Measurements from ENCODE around the gene YRDC. TPM values are rescaled to one million over a fixed set of nuclear protein-coding genes. Genes with fewer than 3 reads are reported as not detected.

The YRDC gene
- total and polyA plus RNA-seq, 7 donors = 3.4 to 36.0 (median 11.3) TPM

DNA sequence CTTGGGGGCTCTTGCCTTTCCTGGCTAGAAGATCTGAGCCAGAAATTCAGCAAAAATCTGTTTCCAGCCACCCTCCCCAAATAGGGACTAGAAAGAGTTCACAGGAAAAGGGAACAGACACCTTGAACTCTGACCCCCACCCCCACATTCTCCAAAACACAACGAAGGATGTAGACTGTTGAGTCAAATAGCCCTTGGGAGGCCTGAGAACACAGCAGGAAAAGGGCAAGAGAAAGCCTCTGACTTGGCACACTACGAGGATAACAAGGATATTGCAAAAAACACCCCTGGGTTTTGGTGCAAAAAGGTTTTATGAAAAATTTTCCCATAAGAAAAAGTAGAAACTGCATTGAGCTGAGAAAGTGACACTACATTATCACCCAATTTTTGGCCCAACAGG is 1.9 kb upstream of the YRDC start:
- 25 to 33% (median 27%) methylated on average over 2 of the region's 2 CpGs for WGBS, 3 donors
- Histone ChIP-seq H3K9me3 (no peaks in the 10 kb centered on the region), H3K27ac (peak overlapping the region; percentile 93), H3K4me3 (no peak overlapping the region), H3K4me1 (peaks cover 19% of the 10 kb centered on the region), H3K27me3 (ENCODE audit: insufficient read depth in 3 of 3, low read length in 2 of 3) (no peaks in the 10 kb centered on the region), H3K36me3 (ENCODE audit: insufficient read depth in 1 of 2, low read depth in 1 of 2) (peaks cover 0 to 32% of the 10 kb centered on the region in 2 donors)
- intact Hi-C loops (cut with DNase I) = loop anchor here (2.0 to 10.0 kb wide), 4 partner anchors 49 to 215 kb away; partner anchors contain the start of genes CDCA8 (in 2 of the 2), GNL2 (in 1 of the 2) and MTF1 (in 1 of the 2)
- TF ChIP-seq, protein P1, sequence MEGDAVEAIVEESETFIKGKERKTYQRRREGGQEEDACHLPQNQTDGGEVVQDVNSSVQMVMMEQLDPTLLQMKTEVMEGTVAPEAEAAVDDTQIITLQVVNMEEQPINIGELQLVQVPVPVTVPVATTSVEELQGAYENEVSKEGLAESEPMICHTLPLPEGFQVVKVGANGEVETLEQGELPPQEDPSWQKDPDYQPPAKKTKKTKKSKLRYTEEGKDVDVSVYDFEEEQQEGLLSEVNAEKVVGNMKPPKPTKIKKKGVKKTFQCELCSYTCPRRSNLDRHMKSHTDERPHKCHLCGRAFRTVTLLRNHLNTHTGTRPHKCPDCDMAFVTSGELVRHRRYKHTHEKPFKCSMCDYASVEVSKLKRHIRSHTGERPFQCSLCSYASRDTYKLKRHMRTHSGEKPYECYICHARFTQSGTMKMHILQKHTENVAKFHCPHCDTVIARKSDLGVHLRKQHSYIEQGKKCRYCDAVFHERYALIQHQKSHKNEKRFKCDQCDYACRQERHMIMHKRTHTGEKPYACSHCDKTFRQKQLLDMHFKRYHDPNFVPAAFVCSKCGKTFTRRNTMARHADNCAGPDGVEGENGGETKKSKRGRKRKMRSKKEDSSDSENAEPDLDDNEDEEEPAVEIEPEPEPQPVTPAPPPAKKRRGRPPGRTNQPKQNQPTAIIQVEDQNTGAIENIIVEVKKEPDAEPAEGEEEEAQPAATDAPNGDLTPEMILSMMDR (IDR thresholded peaks at IDR 0.05) = no peak
- no peak for DNase-seq
- ATAC-seq = no peak

DNA sequence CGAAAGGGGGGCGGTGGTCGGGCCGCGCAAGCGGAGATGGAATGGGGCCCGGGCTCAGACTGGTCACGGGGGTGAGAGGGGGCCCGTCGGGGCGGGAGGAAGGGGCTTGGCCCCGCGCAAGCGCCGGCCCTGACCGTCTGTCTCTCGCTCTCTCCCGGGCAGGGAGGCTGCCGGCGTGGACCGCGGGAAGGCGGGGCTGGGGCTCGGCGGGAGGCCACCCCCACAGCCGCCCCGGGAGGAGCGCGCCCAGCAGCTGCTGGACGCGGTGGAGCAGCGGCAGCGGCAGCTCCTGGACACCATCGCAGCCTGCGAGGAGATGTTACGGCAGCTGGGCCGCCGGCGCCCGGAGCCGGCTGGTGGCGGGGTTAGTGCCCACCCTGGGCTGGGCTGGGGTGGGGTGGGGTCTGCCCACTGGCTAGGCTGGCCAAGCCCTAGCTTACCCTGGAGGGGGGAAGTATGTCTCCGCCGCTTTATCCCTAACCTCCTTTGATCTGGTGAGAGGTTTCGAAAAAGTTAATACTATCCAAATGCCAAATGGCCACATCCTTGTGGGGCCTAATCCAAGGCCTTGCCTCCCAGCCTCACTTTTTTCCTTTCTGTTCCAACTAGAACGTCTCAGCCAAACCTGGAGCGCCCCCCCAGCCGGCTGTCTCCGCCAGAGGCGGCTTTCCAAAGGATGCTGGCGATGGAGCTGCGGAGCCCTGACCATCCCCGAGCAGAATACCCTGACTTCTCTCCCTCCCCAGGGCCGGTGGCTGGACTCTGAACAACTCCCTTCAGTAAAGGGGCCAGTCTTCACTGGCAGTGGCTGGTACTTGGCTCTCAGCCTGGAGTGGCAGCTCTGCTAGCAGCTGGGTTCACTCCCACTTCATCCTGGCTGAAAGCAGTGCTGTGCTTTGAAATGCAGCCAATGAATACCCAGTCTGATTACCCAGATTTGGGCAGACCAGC is 636 bp upstream of the YRDC start:
- no peaks in the 10 kb centered on the region for H3K9me3 ChIP-seq
- peak; percentile 76 to 87 for DNase-seq
- peaks cover 19% of the 10 kb centered on the region for H3K4me1 ChIP-seq
- 0 to 2% (median 1%) methylated on average over 35 to 54 of the region's 54 CpGs for WGBS, 3 donors
- H3K36me3 ChIP-seq (ENCODE audit: insufficient read depth in 1 of 2, low read depth in 1 of 2) = peaks cover 2 to 42% of the 10 kb centered on the region in 2 donors
- peak; percentile 81 to 89 (median 86) for ATAC-seq
- intact Hi-C loops (cut with DNase I) = loop anchor here (2.0 to 10.0 kb wide), 4 partner anchors 50 to 214 kb away; partner anchors contain the start of genes CDCA8 (in 2 of the 2), GNL2 (in 1 of the 2) and MTF1 (in 1 of the 2)
- peak overlapping the region; percentile 88 for H3K4me3 ChIP-seq
- TF ChIP-seq, protein P1 (IDR thresholded peaks at IDR 0.05) = no peak
- peak overlapping the region; percentile 93 for H3K27ac ChIP-seq
- H3K27me3 ChIP-seq (ENCODE audit: insufficient read depth in 3 of 3, low read length in 2 of 3) = no peaks in the 10 kb centered on the region

DNA sequence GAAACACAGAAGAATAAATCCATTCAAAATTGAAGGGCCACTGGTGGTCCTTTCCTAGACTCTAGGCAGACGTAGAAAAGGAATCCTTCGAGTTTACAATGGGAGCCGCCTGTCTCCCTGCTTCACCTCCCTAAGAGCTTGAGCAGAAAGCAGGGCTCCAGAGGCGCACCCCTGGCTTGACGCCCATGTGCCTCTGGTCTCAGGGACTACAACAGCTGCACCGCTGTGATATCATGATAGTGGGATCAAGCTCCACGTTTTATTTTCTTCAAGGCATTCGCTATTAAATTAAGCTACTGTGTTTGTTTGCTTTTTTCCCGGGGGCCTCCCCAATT is 821 bp downstream of the YRDC start:
- WGBS, 3 donors = 7 to 9% (median 8%) methylated on average over 9 of the region's 9 CpGs
- TF ChIP-seq, protein P1 (IDR thresholded peaks at IDR 0.05) = no peak
- peaks cover 5 to 56% of the 10 kb centered on the region in 2 donors for H3K36me3 ChIP-seq (ENCODE audit: insufficient read depth in 1 of 2, low read depth in 1 of 2)
- peak overlapping the region; percentile 88 for H3K4me3 ChIP-seq
- no peak for ATAC-seq
- no peaks in the 10 kb centered on the region for H3K27me3 ChIP-seq (ENCODE audit: insufficient read depth in 3 of 3, low read length in 2 of 3)
- intact Hi-C loops (cut with DNase I) = loop anchor here (5.0 to 10.0 kb wide), 3 partner anchors 112 to 212 kb away; partner anchors contain the start of genes CDCA8 (in 2 of the 2) and GNL2 (in 1 of the 2)
- peaks cover 19% of the 10 kb centered on the region for H3K4me1 ChIP-seq
- DNase-seq = no peak
- H3K9me3 ChIP-seq = no peaks in the 10 kb centered on the region
- peak overlapping the region; percentile 93 for H3K27ac ChIP-seq

DNA sequence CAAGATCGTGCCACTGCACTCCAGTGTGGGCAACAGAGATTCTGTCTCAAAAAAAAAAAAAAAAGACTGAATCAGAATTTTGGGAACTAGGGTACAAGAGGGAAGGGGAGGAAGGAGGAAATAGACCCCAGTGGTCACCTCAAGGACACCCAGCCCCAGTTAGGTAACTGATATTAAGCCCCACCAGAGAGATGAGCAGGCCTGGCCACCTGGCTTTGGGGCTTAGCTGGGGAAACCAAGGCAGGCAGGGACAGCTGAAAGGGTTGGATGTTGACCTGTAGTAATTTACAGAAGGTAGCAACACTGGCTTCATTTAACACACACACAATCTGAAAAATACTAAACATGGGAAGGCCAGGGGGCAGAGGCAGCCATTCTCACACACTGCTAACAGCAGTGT is 5.6 kb downstream of the YRDC start:
- WGBS, 3 donors = 86 to 93% (median 88%) methylated on average over 1 of the region's 1 CpG
- Histone ChIP-seq H3K9me3 (no peaks in the 10 kb centered on the region), H3K27me3 (ENCODE audit: insufficient read depth in 3 of 3, low read length in 2 of 3) (no peaks in the 10 kb centered on the region), H3K27ac (no peak overlapping the region), H3K4me3 (no peak overlapping the region), H3K4me1 (peaks cover 8% of the 10 kb centered on the region), H3K36me3 (ENCODE audit: insufficient read depth in 1 of 2, low read depth in 1 of 2) (peaks cover 5 to 79% of the 10 kb centered on the region in 2 donors)
- intact Hi-C loops (cut with DNase I) = loop anchor here in 1 of 2 donors (10.0 kb wide), 2 partner anchors 108 to 208 kb away; partner anchors contain the start of genes CDCA8 and GNL2
- ATAC-seq = no peak
- DNase-seq = no peak
- TF ChIP-seq, protein P1 (IDR thresholded peaks at IDR 0.05) = no peak

All from psoas muscle (tissue), 8 donors.